GM18499 (cell line): ENCODE data around the gene ZNF740.
"Not testable (repeated sequence)": the region's sequence is repeated elsewhere in the genome, so short reads cannot be mapped to it uniquely, and the experiment has no call there.

ENCODE experiments used
- ATAC-seq: cut with Tn5 transposase; IDR thresholded peaks from one replicate; pipeline ENCODE4 v1.9.1; 2021; ENCODE audit warnings: moderate number of reproducible peaks; ENCODE audit not compliant: insufficient read depth, unreplicated experiment

The ZNF740 gene

GRCh38 chr12:53180220-53180930, at the start of gene ZNF740, which contains the start of gene CSAD:
ZNF740 (plus strand) TSS chr12:53180722; CDS start chr12:53181984, 1,262 bp downstream.
CSAD (minus strand) TSS chr12:53180925; CDS start chr12:53173470, 7,455 bp downstream.
- ATAC-seq = peak; percentile 65

GRCh38 chr12:53131844-53132243, 48.7 kb upstream of the ZNF740 start:
- no peak for ATAC-seq

GRCh38 chr12:53133722-53134121, 46.8 kb upstream of the ZNF740 start:
- no peak for ATAC-seq

- ATAC-seq = no peak
These were observed 37.2 kb upstream of the ZNF740 start for GRCh38 chr12:53143355-53143754.

- no peak for ATAC-seq
These were observed 34.9 kb upstream of the ZNF740 start for GRCh38 chr12:53145383-53146260.

- ATAC-seq = no peak
These were observed 33.3 kb upstream of the ZNF740 start for GRCh38 chr12:53147181-53147580.

- ATAC-seq = no peak
These were observed 32.9 kb upstream of the ZNF740 start for GRCh38 chr12:53147653-53148052.

- ATAC-seq = no peak
These were observed 29.5 kb upstream of the ZNF740 start for GRCh38 chr12:53151039-53151438.

- ATAC-seq = no peak
These were observed 28.1 kb upstream of the ZNF740 start for GRCh38 chr12:53152390-53152789.

GRCh38 chr12:53159195-53159839, 21.2 kb upstream of the ZNF740 start:
- ATAC-seq = no peak

- no peak for ATAC-seq
These were observed 20.5 kb upstream of the ZNF740 start for GRCh38 chr12:53160000-53160399.

GRCh38 chr12:53160673-53161072, 19.8 kb upstream of the ZNF740 start:
- no peak for ATAC-seq

- no peak for ATAC-seq
These were observed 19.2 kb upstream of the ZNF740 start for GRCh38 chr12:53161119-53161911.

GRCh38 chr12:53163008-53163407, 17.5 kb upstream of the ZNF740 start:
- not testable (repeated sequence) for ATAC-seq

- ATAC-seq = no peak
These were observed 13.7 kb upstream of the ZNF740 start for GRCh38 chr12:53166837-53167236.

GRCh38 chr12:53169644-53170043, 10.9 kb upstream of the ZNF740 start:
- ATAC-seq = no peak

- no peak for ATAC-seq
These were observed 10.3 kb upstream of the ZNF740 start for GRCh38 chr12:53170215-53170614.

- no peak for ATAC-seq
These were observed 9.4 kb upstream of the ZNF740 start for GRCh38 chr12:53170876-53171724.

GRCh38 chr12:53171725-53172329, 8.7 kb upstream of the ZNF740 start:
- no peak for ATAC-seq
